K562 (cell line): ENCODE measurements around the gene RNF141. TPM values are rescaled to one million over a fixed set of nuclear protein-coding genes. Genes with fewer than 3 reads are reported as not detected.

ENCODE experiments used
- BHLHE40 ChIP-seq: IDR thresholded peaks from 2 replicates; pipeline ENCODE4 v1.6.1; 2011; ENCODE audit warnings: low read length, improper control_type of control experiment
- CC2D1A ChIP-seq: fragments of 450-650 bp; IDR thresholded peaks from 2 replicates; pipeline ENCODE4 v1.6.1; 2017; ENCODE audit warnings: mild to moderate bottlenecking
- CCAR2 ChIP-seq: fragments of 200-400 bp; formaldehyde crosslinking; IDR thresholded peaks from 2 replicates; pipeline ENCODE4 v1.6.1; 2017; ENCODE audit warnings: mild to moderate bottlenecking, low read depth, low read length
- CXXC5 ChIP-seq: fragments of 250-450 bp; sonication (Bioruptor Pico); IDR thresholded peaks from 2 replicates; pipeline ENCODE4 v1.8.0; 2022; ENCODE audit warnings: inconsistent platforms, mild to moderate bottlenecking, moderate library complexity
- IRF2 ChIP-seq: sonication (generic); formaldehyde crosslinking; IDR thresholded peaks from 2 replicates; pipeline ENCODE4 v1.8.1; 2022; ENCODE audit warnings: mild to moderate bottlenecking, missing genetic modification reagents
- JUNB ChIP-seq: fragments of 450-650 bp; formaldehyde crosslinking; conservative IDR thresholded peaks from 2 replicates; pipeline ENCODE4 v1.4.0; 2020; ENCODE audit warnings: mild to moderate bottlenecking
- MCM2 ChIP-seq: fragments of 450-650 bp; IDR thresholded peaks from 2 replicates; pipeline ENCODE4 v1.6.1; 2017; ENCODE audit warnings: low read depth, mild to moderate bottlenecking
- MEF2D ChIP-seq: conservative IDR thresholded peaks from 2 replicates; pipeline ENCODE4 v1.6.1; 2016; ENCODE audit warnings: low read depth, missing genetic modification characterization, missing compliant biosample characterization
- SUPT5H ChIP-seq: fragments of 450-650 bp; IDR thresholded peaks from 2 replicates; pipeline ENCODE4 v1.6.1; 2016
- TCFL5 ChIP-seq: fragments of 250-450 bp; sonication (Bioruptor Pico); conservative IDR thresholded peaks from 2 replicates; pipeline ENCODE4 v1.6.1; 2021; ENCODE audit warnings: mild to moderate bottlenecking, moderate library complexity, matching md5 sums
- ZFPM2 ChIP-seq: fragments of 250-450 bp; sonication (Bioruptor Pico); IDR thresholded peaks from 2 replicates; pipeline ENCODE4 v1.5.1; 2022; ENCODE audit warnings: mild to moderate bottlenecking
- ZNF23 ChIP-seq: fragments of 250-450 bp; sonication (Bioruptor Pico); IDR thresholded peaks from 2 replicates; pipeline ENCODE4 v1.4.0; 2020; ENCODE audit warnings: mild to moderate bottlenecking
- ZNF444 ChIP-seq: fragments of 250-450 bp; sonication (Bioruptor Pico); IDR thresholded peaks from 2 replicates; pipeline ENCODE4 v1.4.0; 2020; ENCODE audit warnings: mild to moderate bottlenecking, moderate library complexity
- ZNF507 ChIP-seq: conservative IDR thresholded peaks from 2 replicates; pipeline ENCODE4 v1.6.1; 2017; ENCODE audit warnings: missing genetic modification characterization, missing compliant biosample characterization
- polyA plus RNA-seq, 8 experiments: library from polyadenylated mRNA; depleted of rRNA in 4 of 8; stranded (reverse) in 5 of 8; unstranded in 3 of 8; fragments of >200 nt; fragmentation: Nextera tagmentation in 2 of 8; fragmentation: Illumina TruSeq in 1 of 8; extraction: Ambion mirVana in 2 of 8; extraction: Trizol in 1 of 8; gene quantifications; 2 replicates each; pipeline versions ENCODE4 v1.2.1 to v1.2.3, GENCODE V29; 2011 to 2014; ENCODE audit warnings: inconsistent platforms in 1 of 8, missing spikeins in 1 of 8
- total RNA-seq, 7 experiments: library from RNA; depleted of rRNA in 6 of 7; stranded (reverse); fragments of >200 nt in 6 of 7; fragmentation: Illumina TruSeq in 2 of 7; extraction: Trizol in 2 of 7; gene quantifications; 2 replicates each; pipeline versions ENCODE4 v1.2.1 to v1.2.3, GENCODE V29; 2011 to 2021; ENCODE audit warnings: low replicate concordance in 1 of 7
- TF ChIP-seq, protein P1 (sequence below): sonication (generic); formaldehyde crosslinking; IDR thresholded peaks from 2 replicates; pipeline ENCODE4 v1.8.1; 2023; ENCODE audit warnings: missing genetic modification reagents, mild to moderate bottlenecking, borderline replicate concordance
- TF ChIP-seq, protein P2 (sequence below): fragments of 450-650 bp; formaldehyde crosslinking; IDR thresholded peaks from 2 replicates; pipeline ENCODE4 v1.4.0; 2020; ENCODE audit warnings: mild to moderate bottlenecking, moderate library complexity
- TF ChIP-seq, protein P3 (sequence below): fragments of 450-650 bp; formaldehyde crosslinking; IDR thresholded peaks from 2 replicates; pipeline ENCODE4 v1.4.0; 2020; ENCODE audit warnings: mild to moderate bottlenecking
- TF ChIP-seq, protein P4 (sequence below): fragments of 200-400 bp; formaldehyde crosslinking; IDR thresholded peaks from 2 replicates; pipeline ENCODE4 v1.6.1; 2017; ENCODE audit warnings: mild to moderate bottlenecking, low read depth, low read length, moderate library complexity

The RNF141 gene
- total and polyA plus RNA-seq, 9 of the 15 experiments (the other 6 are each of a cell fraction or from before 2014, with no cell fraction given), result 9.7 to 51.9 (median 18.9) TPM

DNA sequence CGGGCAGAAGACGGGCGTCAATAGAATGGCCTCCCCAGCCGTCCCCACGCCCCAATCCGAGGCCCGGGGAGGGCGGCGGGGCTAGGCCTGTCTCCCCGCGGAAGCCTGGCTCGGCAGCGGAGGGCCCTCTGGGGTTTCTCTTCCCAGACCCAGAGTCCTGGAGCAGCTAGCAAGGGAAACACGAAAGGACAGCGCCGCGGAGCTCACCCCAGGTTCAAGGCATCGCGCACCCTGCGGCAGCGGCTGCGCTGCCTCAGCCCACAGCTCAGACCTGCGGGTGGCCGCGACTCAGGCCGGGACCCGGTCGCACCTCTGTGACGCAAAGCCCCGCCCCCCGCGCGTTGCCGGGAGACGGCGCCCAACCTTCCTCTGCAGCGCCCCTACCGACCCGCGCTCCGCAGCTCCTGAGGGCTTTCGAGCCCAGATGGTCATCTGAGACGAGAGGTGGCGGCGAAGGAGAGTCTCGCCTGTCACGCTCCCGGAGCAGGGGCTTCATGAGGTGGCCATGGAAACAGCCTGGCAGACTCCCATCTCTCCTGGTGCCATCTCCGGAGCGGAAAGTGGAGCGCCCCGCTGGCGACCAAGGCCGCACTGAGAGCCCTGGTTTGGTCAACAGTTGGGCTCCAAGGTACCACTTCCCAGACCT, at the start of gene RNF141 (continued):
- TF ChIP-seq, protein P1, sequence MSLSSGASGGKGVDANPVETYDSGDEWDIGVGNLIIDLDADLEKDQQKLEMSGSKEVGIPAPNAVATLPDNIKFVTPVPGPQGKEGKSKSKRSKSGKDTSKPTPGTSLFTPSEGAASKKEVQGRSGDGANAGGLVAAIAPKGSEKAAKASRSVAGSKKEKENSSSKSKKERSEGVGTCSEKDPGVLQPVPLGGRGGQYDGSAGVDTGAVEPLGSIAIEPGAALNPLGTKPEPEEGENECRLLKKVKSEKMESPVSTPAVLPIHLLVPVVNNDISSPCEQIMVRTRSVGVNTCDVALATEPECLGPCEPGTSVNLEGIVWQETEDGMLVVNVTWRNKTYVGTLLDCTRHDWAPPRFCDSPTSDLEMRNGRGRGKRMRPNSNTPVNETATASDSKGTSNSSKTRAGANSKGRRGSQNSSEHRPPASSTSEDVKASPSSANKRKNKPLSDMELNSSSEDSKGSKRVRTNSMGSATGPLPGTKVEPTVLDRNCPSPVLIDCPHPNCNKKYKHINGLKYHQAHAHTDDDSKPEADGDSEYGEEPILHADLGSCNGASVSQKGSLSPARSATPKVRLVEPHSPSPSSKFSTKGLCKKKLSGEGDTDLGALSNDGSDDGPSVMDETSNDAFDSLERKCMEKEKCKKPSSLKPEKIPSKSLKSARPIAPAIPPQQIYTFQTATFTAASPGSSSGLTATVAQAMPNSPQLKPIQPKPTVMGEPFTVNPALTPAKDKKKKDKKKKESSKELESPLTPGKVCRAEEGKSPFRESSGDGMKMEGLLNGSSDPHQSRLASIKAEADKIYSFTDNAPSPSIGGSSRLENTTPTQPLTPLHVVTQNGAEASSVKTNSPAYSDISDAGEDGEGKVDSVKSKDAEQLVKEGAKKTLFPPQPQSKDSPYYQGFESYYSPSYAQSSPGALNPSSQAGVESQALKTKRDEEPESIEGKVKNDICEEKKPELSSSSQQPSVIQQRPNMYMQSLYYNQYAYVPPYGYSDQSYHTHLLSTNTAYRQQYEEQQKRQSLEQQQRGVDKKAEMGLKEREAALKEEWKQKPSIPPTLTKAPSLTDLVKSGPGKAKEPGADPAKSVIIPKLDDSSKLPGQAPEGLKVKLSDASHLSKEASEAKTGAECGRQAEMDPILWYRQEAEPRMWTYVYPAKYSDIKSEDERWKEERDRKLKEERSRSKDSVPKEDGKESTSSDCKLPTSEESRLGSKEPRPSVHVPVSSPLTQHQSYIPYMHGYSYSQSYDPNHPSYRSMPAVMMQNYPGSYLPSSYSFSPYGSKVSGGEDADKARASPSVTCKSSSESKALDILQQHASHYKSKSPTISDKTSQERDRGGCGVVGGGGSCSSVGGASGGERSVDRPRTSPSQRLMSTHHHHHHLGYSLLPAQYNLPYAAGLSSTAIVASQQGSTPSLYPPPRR, result no peak
- TF ChIP-seq ZNF507 (tag), result no peak
- no peak for TF ChIP-seq ZFPM2 (CRISPR knock-in tag)
- TF ChIP-seq, protein P2, sequence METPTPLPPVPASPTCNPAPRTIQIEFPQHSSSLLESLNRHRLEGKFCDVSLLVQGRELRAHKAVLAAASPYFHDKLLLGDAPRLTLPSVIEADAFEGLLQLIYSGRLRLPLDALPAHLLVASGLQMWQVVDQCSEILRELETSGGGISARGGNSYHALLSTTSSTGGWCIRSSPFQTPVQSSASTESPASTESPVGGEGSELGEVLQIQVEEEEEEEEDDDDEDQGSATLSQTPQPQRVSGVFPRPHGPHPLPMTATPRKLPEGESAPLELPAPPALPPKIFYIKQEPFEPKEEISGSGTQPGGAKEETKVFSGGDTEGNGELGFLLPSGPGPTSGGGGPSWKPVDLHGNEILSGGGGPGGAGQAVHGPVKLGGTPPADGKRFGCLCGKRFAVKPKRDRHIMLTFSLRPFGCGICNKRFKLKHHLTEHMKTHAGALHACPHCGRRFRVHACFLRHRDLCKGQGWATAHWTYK, result 0 out of 2 replicates have a peak, but pooled peaks have one; percentile 27
- peak; percentile 24; the same call in 1 of the 2 replicates for TF ChIP-seq BHLHE40
- TF ChIP-seq CXXC5, result peak; percentile 99
- TF ChIP-seq JUNB (CRISPR knock-in tag), result no peak
- no peak for TF ChIP-seq ZNF23 (CRISPR knock-in tag)
- peak; percentile 94 for TF ChIP-seq SUPT5H
- TF ChIP-seq, protein P3, sequence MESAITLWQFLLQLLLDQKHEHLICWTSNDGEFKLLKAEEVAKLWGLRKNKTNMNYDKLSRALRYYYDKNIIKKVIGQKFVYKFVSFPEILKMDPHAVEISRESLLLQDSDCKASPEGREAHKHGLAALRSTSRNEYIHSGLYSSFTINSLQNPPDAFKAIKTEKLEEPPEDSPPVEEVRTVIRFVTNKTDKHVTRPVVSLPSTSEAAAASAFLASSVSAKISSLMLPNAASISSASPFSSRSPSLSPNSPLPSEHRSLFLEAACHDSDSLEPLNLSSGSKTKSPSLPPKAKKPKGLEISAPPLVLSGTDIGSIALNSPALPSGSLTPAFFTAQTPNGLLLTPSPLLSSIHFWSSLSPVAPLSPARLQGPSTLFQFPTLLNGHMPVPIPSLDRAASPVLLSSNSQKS (CRISPR knock-in tag), result no peak
- no peak for TF ChIP-seq ZNF444 (CRISPR knock-in tag)
- no peak for TF ChIP-seq IRF2 (CRISPR knock-in tag)
- no peak for TF ChIP-seq TCFL5 (CRISPR knock-in tag)
- TF ChIP-seq CCAR2, result no peak
- TF ChIP-seq, protein P4, sequence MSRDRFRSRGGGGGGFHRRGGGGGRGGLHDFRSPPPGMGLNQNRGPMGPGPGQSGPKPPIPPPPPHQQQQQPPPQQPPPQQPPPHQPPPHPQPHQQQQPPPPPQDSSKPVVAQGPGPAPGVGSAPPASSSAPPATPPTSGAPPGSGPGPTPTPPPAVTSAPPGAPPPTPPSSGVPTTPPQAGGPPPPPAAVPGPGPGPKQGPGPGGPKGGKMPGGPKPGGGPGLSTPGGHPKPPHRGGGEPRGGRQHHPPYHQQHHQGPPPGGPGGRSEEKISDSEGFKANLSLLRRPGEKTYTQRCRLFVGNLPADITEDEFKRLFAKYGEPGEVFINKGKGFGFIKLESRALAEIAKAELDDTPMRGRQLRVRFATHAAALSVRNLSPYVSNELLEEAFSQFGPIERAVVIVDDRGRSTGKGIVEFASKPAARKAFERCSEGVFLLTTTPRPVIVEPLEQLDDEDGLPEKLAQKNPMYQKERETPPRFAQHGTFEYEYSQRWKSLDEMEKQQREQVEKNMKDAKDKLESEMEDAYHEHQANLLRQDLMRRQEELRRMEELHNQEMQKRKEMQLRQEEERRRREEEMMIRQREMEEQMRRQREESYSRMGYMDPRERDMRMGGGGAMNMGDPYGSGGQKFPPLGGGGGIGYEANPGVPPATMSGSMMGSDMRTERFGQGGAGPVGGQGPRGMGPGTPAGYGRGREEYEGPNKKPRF, result no peak
- TF ChIP-seq MEF2D (tag), result no peak
- no peak for TF ChIP-seq CC2D1A
- TF ChIP-seq MCM2, result no peak
